LNCAP (cell line): ENCODE measurements around the gene PRTN3.

Experiments used
- CTCF ChIP-seq: fragments of 450-650 bp; IDR thresholded peaks from 2 replicates; pipeline ENCODE4 v1.5.1; 2017; ENCODE audit warnings: mild to moderate bottlenecking

Gene PRTN3

GRCh38 chr19:868458-869244, 27.9 kb downstream of the PRTN3 start:
- TF ChIP-seq CTCF = no peak

GRCh38 chr19:869245-870177, 28.7 kb downstream of the PRTN3 start:
- TF ChIP-seq CTCF = no peak

GRCh38 chr19:870314-870713, 29.5 kb downstream of the PRTN3 start:
- TF ChIP-seq CTCF = no peak

GRCh38 chr19:870963-871401, 30.2 kb downstream of the PRTN3 start:
- TF ChIP-seq CTCF = no peak

- no peak for TF ChIP-seq CTCF
Observed at GRCh38 chr19:871446-872265, 30.9 kb downstream of the PRTN3 start.

- TF ChIP-seq CTCF = no peak
Observed at GRCh38 chr19:872266-872951, 31.6 kb downstream of the PRTN3 start.
